Breast epithelium (tissue), 4 donors: ENCODE data around the gene CAMTA1. TPM values are rescaled to one million over a fixed set of nuclear protein-coding genes. Genes with fewer than 3 reads are reported as not detected.

Source experiments
- DNase-seq, 2 donors: peaks; one replicate each; pipeline ENCODE4 v3.0.0-alpha.2; 2019; ENCODE audit warnings: low spot score in 2 of 2
- H3K27ac ChIP-seq, 2 donors: fragments of 200-600 bp; sonication (generic) in 1 of 2; one replicate each; pipeline ENCODE4 v1.5.1; 2016 to 2019; ENCODE audit warnings: mild to moderate bottlenecking in 1 of 2
- H3K27me3 ChIP-seq, 2 donors: fragments of 200-600 bp; sonication (generic) in 1 of 2; one replicate each; pipeline versions ENCODE4 v1.5.1 to v1.6.0; 2017 to 2019; ENCODE audit warnings: control low read depth in 1 of 2, mild to moderate bottlenecking in 1 of 2
- H3K36me3 ChIP-seq: fragments of 200-600 bp; one replicate; pipeline ENCODE4 v1.5.1; 2019
- H3K4me1 ChIP-seq, 2 donors: fragments of 200-600 bp; sonication (generic); one replicate each; pipeline ENCODE4 v1.5.1; 2016 to 2019; ENCODE audit warnings: control low read depth in 1 of 2
- H3K4me3 ChIP-seq, 3 donors: fragments of 200-600 bp; sonication (generic); 1 replicate in 2 of 3; 2 replicates in 1 of 3; pipeline ENCODE4 v1.5.1; 2016 to 2019; ENCODE audit warnings: mild to moderate bottlenecking in 3 of 3, moderate library complexity in 2 of 3
- H3K9me3 ChIP-seq, 2 donors: fragments of 200-600 bp; sonication (generic) in 1 of 2; one replicate each; pipeline ENCODE4 v1.5.1; 2016 to 2019; ENCODE audit warnings: control low read depth in 1 of 2
- CTCF ChIP-seq, 3 donors: fragments of 450-650 bp; IDR thresholded peaks; one replicate each; pipeline ENCODE4 v1.5.1; 2016 to 2017; ENCODE audit warnings: antibody characterized with exemption in 3 of 3, mild to moderate bottlenecking in 3 of 3, moderate library complexity in 3 of 3
- POLR2A ChIP-seq: fragments of 450-650 bp; IDR thresholded peaks from one replicate; pipeline ENCODE4 v1.6.1; 2016; ENCODE audit warnings: antibody characterized with exemption, mild to moderate bottlenecking, moderate library complexity
- POLR2AphosphoS5 ChIP-seq, 3 donors: sonication (generic); formaldehyde crosslinking; IDR thresholded peaks; one replicate each; pipeline ENCODE4 v1.6.1; 2017; ENCODE audit warnings: antibody characterized with exemption in 3 of 3
- intact Hi-C: fragments of 100-400 bp; cut with DNase I; formaldehyde crosslinking; loops from one replicate; pipeline ENCODE4 v1.15.1; 2023; ENCODE audit warnings: low total_unique reads
- total RNA-seq, 3 donors: library from RNA; depleted of rRNA; stranded (reverse); fragments of >200 nt; gene quantifications; one replicate each; pipeline ENCODE4 v1.1.0, GENCODE V29; 2016

The CAMTA1 gene
- total RNA-seq, 3 donors from 2014 or later = 53.4 to 84.0 (median 61.9) TPM

- intact Hi-C loops = no loop called here
- DNase-seq = no peak
- TF ChIP-seq CTCF (IDR thresholded peaks at IDR 0.05) = no peak
- TF ChIP-seq POLR2AphosphoS5 (IDR thresholded peaks at IDR 0.05) = no peak
- no peak for TF ChIP-seq POLR2A
- H3K4me3 ChIP-seq = no peak overlapping the region
- no peaks in the 10 kb centered on the region for H3K36me3 ChIP-seq
- H3K27me3 ChIP-seq = no peaks in the 10 kb centered on the region
- H3K27ac ChIP-seq = no peak overlapping the region
- H3K9me3 ChIP-seq = no peaks in the 10 kb centered on the region
- no peaks in the 10 kb centered on the region for H3K4me1 ChIP-seq
These were observed 580.5 kb downstream of the CAMTA1 start for GRCh38 chr1:7365706-7366105.

GRCh38 chr1:7366286-7366954 is 581.2 kb downstream of the CAMTA1 start:
- no peak overlapping the region for H3K27ac ChIP-seq

GRCh38 chr1:7366955-7367665 is 581.9 kb downstream of the CAMTA1 start:
- Histone ChIP-seq H3K4me3 (no peak overlapping the region), H3K4me1 (no peaks in the 10 kb centered on the region), H3K36me3 (no peaks in the 10 kb centered on the region), H3K9me3 (no peaks in the 10 kb centered on the region), H3K27me3 (no peaks in the 10 kb centered on the region), H3K27ac (no peak overlapping the region)
- TF ChIP-seq CTCF (IDR thresholded peaks at IDR 0.05) = no peak
- no peak for TF ChIP-seq POLR2A
- no peak for TF ChIP-seq POLR2AphosphoS5 (IDR thresholded peaks at IDR 0.05)
- intact Hi-C loops = no loop called here
- no peak for DNase-seq

More at GRCh38 chr1:7366286-7366954, 581.2 kb downstream of the CAMTA1 start:
- Histone ChIP-seq H3K4me3 (no peak overlapping the region), H3K4me1 (no peaks in the 10 kb centered on the region), H3K9me3 (no peaks in the 10 kb centered on the region), H3K27me3 (no peaks in the 10 kb centered on the region), H3K36me3 (no peaks in the 10 kb centered on the region)
- no peak for TF ChIP-seq CTCF (IDR thresholded peaks at IDR 0.05)
- no peak for TF ChIP-seq POLR2AphosphoS5 (IDR thresholded peaks at IDR 0.05)
- TF ChIP-seq POLR2A = no peak
- DNase-seq = no peak
- intact Hi-C loops = no loop called here

- no peak overlapping the region for H3K27ac ChIP-seq
- DNase-seq = no peak
- intact Hi-C loops = no loop called here
- TF ChIP-seq POLR2AphosphoS5 (IDR thresholded peaks at IDR 0.05) = no peak
- TF ChIP-seq CTCF (IDR thresholded peaks at IDR 0.05) = no peak
- no peak for TF ChIP-seq POLR2A
- no peaks in the 10 kb centered on the region for H3K27me3 ChIP-seq
- H3K4me1 ChIP-seq = no peaks in the 10 kb centered on the region
- no peaks in the 10 kb centered on the region for H3K36me3 ChIP-seq
- H3K9me3 ChIP-seq = no peaks in the 10 kb centered on the region
- no peak overlapping the region for H3K4me3 ChIP-seq
These were observed 584.6 kb downstream of the CAMTA1 start for GRCh38 chr1:7369866-7370265.

GRCh38 chr1:7371926-7372325 is 586.7 kb downstream of the CAMTA1 start:
- Histone ChIP-seq H3K4me1 (no peaks in the 10 kb centered on the region), H3K27me3 (no peaks in the 10 kb centered on the region), H3K27ac (no peak overlapping the region), H3K36me3 (no peaks in the 10 kb centered on the region), H3K4me3 (no peak overlapping the region), H3K9me3 (no peaks in the 10 kb centered on the region)
- TF ChIP-seq POLR2A (no peak), CTCF (IDR thresholded peaks at IDR 0.05) (no peak), POLR2AphosphoS5 (IDR thresholded peaks at IDR 0.05) (no peak)
- no peak for DNase-seq
- intact Hi-C loops = no loop called here
